ENCODE data around the gene SLC8A1.

DNA sequence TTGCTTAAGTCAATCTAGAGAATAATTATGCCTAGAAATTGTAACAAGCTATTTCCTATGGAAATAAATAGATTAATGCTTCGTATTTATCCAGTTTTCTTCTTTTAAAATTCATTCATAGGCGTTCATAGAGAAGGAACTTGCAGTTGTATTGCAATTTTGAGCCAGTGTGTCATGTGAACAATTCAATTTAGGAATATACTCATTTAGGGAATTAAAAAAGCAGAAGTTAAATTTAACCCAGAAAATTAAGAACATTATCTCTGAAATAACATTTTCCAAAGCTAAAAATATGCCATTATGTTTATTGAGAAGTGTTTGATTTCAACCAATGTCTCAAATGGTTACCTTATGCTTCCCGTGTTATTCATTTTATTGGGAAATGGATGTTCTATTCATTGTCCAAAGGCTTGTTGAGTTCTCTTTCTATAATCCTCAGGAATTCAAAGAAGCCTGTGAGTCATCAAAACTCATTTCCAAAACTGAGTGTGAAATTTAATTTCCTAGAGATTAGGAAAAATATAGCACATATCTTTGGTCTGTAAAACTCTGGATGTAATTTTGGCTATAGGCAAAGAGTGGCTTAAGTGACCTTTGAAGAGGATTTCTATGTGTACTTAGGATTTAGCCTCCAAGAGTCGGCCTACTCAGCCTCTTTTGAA is 99.7 kb downstream of the SLC8A1 start:
- TF ChIP-seq CTCF (IDR thresholded peaks at IDR 0.05) (no peak), POLR2A (IDR thresholded peaks at IDR 0.05) (no peak)

Measured in testis (tissue), 2 donors.